Activated CD4-positive, alpha-beta T cell treated with anti-CD3 and anti-CD28 coated beads, Interleukin-2, amount 10 ng/mL, durations not matched to agents 7 days and 5 days (primary cell): ENCODE data around the gene HOXC4. TPM values are rescaled to one million over a fixed set of nuclear protein-coding genes. Genes with fewer than 3 reads are reported as not detected.
A peak's percentile ranks its signal among the peaks of the same experiment; 100 is the strongest.

Source experiments
- CTCF ChIA-PET: fragments of 350-600 bp; sonication (Branson Sonifier 250); formaldehyde crosslinking; loops from one replicate; lab custom pipeline; 2021; ENCODE audit warnings: antibody characterized with exemption; lab: Charles Lee
- POLR2A ChIA-PET: fragments of 350-600 bp; sonication (Branson Sonifier 250); formaldehyde crosslinking; loops from one replicate; lab custom pipeline; 2021; ENCODE audit warnings: antibody characterized with exemption; lab: Charles Lee
- DNase-seq: peaks from one replicate; pipeline ENCODE4 v3.0.0-alpha.2; 2020
- H3K27ac Mint-ChIP-seq: one replicate; pipeline ENCODE4 v1.8.0; 2021; ENCODE audit warnings: mild to moderate bottlenecking, moderate library complexity, mixed read lengths
- H3K27me3 Mint-ChIP-seq: one replicate; pipeline ENCODE4 v1.8.0; 2021; ENCODE audit warnings: mixed read lengths
- H3K36me3 Mint-ChIP-seq: one replicate; pipeline ENCODE4 v1.8.0; 2021; ENCODE audit warnings: low read depth, mixed read lengths
- H3K4me1 Mint-ChIP-seq: one replicate; pipeline ENCODE4 v1.8.0; 2021; ENCODE audit warnings: mixed read lengths
- H3K4me3 Mint-ChIP-seq: one replicate; pipeline ENCODE4 v1.8.0; 2021; ENCODE audit warnings: mild to moderate bottlenecking, moderate library complexity, mixed read lengths
- H3K9me3 Mint-ChIP-seq: one replicate; pipeline ENCODE4 v1.8.0; 2021; ENCODE audit warnings: mixed read lengths
- total RNA-seq, 2 experiments: library from RNA; stranded (reverse); gene quantifications; one replicate each; pipeline ENCODE4 v1.2.3, GENCODE V29; 2021

HOXC4 gene
- total RNA-seq, 2 experiments from 2014 or later = not detected

- Mint-ChIP-seq H3K9me3 (no peaks in the 10 kb centered on the region), H3K27me3 (peaks cover 83% of the 10 kb centered on the region), H3K4me1 (peaks cover 24% of the 10 kb centered on the region), H3K4me3 (peak overlapping the region; percentile 74), H3K36me3 (peaks cover 2% of the 10 kb centered on the region), H3K27ac (peak overlapping the region; percentile 74)
- DNase-seq = peak; percentile 73
- ChIA-PET POLR2A (no interaction called here), CTCF (interaction anchor here (0.6 to 1.4 kb wide), 5 partner anchors 9 to 190 kb away, joined by 3 to 6 read pairs (median 5); no protein-coding TSS in a partner anchor)
These were observed 35.7 kb upstream of the HOXC4 start for GRCh38 chr12:54017878-54018467.

GRCh38 chr12:54018468-54018984 is 35.1 kb upstream of the HOXC4 start:
- CTCF ChIA-PET = no interaction called here
- Mint-ChIP-seq H3K9me3 (no peaks in the 10 kb centered on the region), H3K4me1 (peaks cover 24% of the 10 kb centered on the region), H3K27me3 (peaks cover 83% of the 10 kb centered on the region), H3K4me3 (peak overlapping the region; percentile 74), H3K27ac (peak overlapping the region; percentile 36), H3K36me3 (peaks cover 2% of the 10 kb centered on the region)
- POLR2A ChIA-PET = no interaction called here
- DNase-seq = no peak

GRCh38 chr12:54019091-54019811 is 34.4 kb upstream of the HOXC4 start:
- H3K4me3 Mint-ChIP-seq = no peak overlapping the region
- H3K27ac Mint-ChIP-seq = no peak overlapping the region
- peaks cover 84% of the 10 kb centered on the region for H3K27me3 Mint-ChIP-seq
- no peaks in the 10 kb centered on the region for H3K9me3 Mint-ChIP-seq
- peaks cover 24% of the 10 kb centered on the region for H3K4me1 Mint-ChIP-seq
- ChIA-PET POLR2A (no interaction called here), CTCF (no interaction called here)
- DNase-seq = no peak
- H3K36me3 Mint-ChIP-seq = peaks cover 2% of the 10 kb centered on the region

- no peaks in the 10 kb centered on the region for H3K9me3 Mint-ChIP-seq
These were observed 33.6 kb upstream of the HOXC4 start for GRCh38 chr12:54019924-54020590.

GRCh38 chr12:54020591-54021405 is 32.8 kb upstream of the HOXC4 start:
- peaks cover 2% of the 10 kb centered on the region for H3K36me3 Mint-ChIP-seq
- H3K9me3 Mint-ChIP-seq = no peaks in the 10 kb centered on the region
- peaks cover 82% of the 10 kb centered on the region for H3K27me3 Mint-ChIP-seq
- DNase-seq = no peak
- CTCF ChIA-PET = no interaction called here
- no peak overlapping the region for H3K4me3 Mint-ChIP-seq
- no peak overlapping the region for H3K27ac Mint-ChIP-seq
- POLR2A ChIA-PET = no interaction called here
- H3K4me1 Mint-ChIP-seq = peaks cover 19% of the 10 kb centered on the region

More at GRCh38 chr12:54019924-54020590, 33.6 kb upstream of the HOXC4 start:
- peaks cover 20% of the 10 kb centered on the region for H3K4me1 Mint-ChIP-seq
- no peak for DNase-seq
- ChIA-PET POLR2A (no interaction called here), CTCF (no interaction called here)
- no peak overlapping the region for H3K27ac Mint-ChIP-seq
- no peak overlapping the region for H3K4me3 Mint-ChIP-seq
- H3K36me3 Mint-ChIP-seq = peaks cover 2% of the 10 kb centered on the region
- peaks cover 83% of the 10 kb centered on the region for H3K27me3 Mint-ChIP-seq

GRCh38 chr12:54021432-54022013 is 32.1 kb upstream of the HOXC4 start:
- H3K27me3 Mint-ChIP-seq = peaks cover 81% of the 10 kb centered on the region
- H3K4me1 Mint-ChIP-seq = peaks cover 21% of the 10 kb centered on the region
- DNase-seq = no peak
- CTCF ChIA-PET = interaction anchor here (2.0 kb wide), 1 partner anchor 193 kb away, joined by 5 read pairs; no protein-coding TSS in a partner anchor
- H3K4me3 Mint-ChIP-seq = no peak overlapping the region
- POLR2A ChIA-PET = no interaction called here
- H3K9me3 Mint-ChIP-seq = no peaks in the 10 kb centered on the region
- H3K27ac Mint-ChIP-seq = no peak overlapping the region
- H3K36me3 Mint-ChIP-seq = peaks cover 2% of the 10 kb centered on the region

GRCh38 chr12:54022960-54023884 is 30.4 kb upstream of the HOXC4 start:
- no peaks in the 10 kb centered on the region for H3K9me3 Mint-ChIP-seq
- ChIA-PET CTCF (interaction anchor here (0.6 to 3.1 kb wide), 11 partner anchors 8 to 277 kb away, joined by 3 to 16 read pairs (median 5); partner anchors contain the start of genes HOXC4 and HOXC5), POLR2A (interaction anchor here (0.7 kb wide), 1 partner anchor 336 kb away, joined by 5 read pairs; no protein-coding TSS in a partner anchor)
- DNase-seq = no peak
- H3K4me1 Mint-ChIP-seq = peaks cover 17% of the 10 kb centered on the region
- peaks cover 2% of the 10 kb centered on the region for H3K36me3 Mint-ChIP-seq
- no peak overlapping the region for H3K4me3 Mint-ChIP-seq
- peaks cover 86% of the 10 kb centered on the region for H3K27me3 Mint-ChIP-seq
- no peak overlapping the region for H3K27ac Mint-ChIP-seq

GRCh38 chr12:54024127-54024526 is 29.5 kb upstream of the HOXC4 start:
- DNase-seq = no peak
- Mint-ChIP-seq H3K36me3 (no peaks in the 10 kb centered on the region), H3K9me3 (no peaks in the 10 kb centered on the region), H3K27me3 (peaks cover 88% of the 10 kb centered on the region), H3K27ac (no peak overlapping the region), H3K4me3 (no peak overlapping the region), H3K4me1 (peaks cover 18% of the 10 kb centered on the region)
- POLR2A ChIA-PET = interaction anchor here (0.7 kb wide), 1 partner anchor 335 kb away, joined by 5 read pairs; no protein-coding TSS in a partner anchor
- CTCF ChIA-PET = interaction anchor here (1.1 to 3.1 kb wide), 9 partner anchors 9 to 278 kb away, joined by 3 to 16 read pairs (median 4); partner anchors contain the start of gene HOXC5

- no peak overlapping the region for H3K27ac Mint-ChIP-seq
- peaks cover 22% of the 10 kb centered on the region for H3K4me1 Mint-ChIP-seq
- H3K9me3 Mint-ChIP-seq = no peaks in the 10 kb centered on the region
- ChIA-PET POLR2A (no interaction called here), CTCF (interaction anchor here (1.2 to 3.1 kb wide), 6 partner anchors 8 to 278 kb away, joined by 3 to 16 read pairs (median 6); partner anchors contain the start of gene HOXC5)
- no peak for DNase-seq
- no peaks in the 10 kb centered on the region for H3K36me3 Mint-ChIP-seq
- peaks cover 88% of the 10 kb centered on the region for H3K27me3 Mint-ChIP-seq
- no peak overlapping the region for H3K4me3 Mint-ChIP-seq
These were observed 28.9 kb upstream of the HOXC4 start for GRCh38 chr12:54024581-54025305.

GRCh38 chr12:54025499-54026405 is 27.9 kb upstream of the HOXC4 start:
- no peak for DNase-seq
- no peaks in the 10 kb centered on the region for H3K9me3 Mint-ChIP-seq
- no peak overlapping the region for H3K27ac Mint-ChIP-seq
- peaks cover 24% of the 10 kb centered on the region for H3K4me1 Mint-ChIP-seq
- H3K36me3 Mint-ChIP-seq = no peaks in the 10 kb centered on the region
- H3K27me3 Mint-ChIP-seq = peaks cover 89% of the 10 kb centered on the region
- ChIA-PET CTCF (interaction anchor here (1.1 to 3.1 kb wide), 3 partner anchors 168 to 182 kb away, joined by 4 to 16 read pairs (median 5); no protein-coding TSS in a partner anchor), POLR2A (no interaction called here)
- H3K4me3 Mint-ChIP-seq = no peak overlapping the region
